Keratinocyte (primary cell): ENCODE data around the gene SP7. TPM values are rescaled to one million over a fixed set of nuclear protein-coding genes. Genes with fewer than 3 reads are reported as not detected.
"Not testable (repeated sequence)": the region's sequence is repeated elsewhere in the genome, so short reads cannot be mapped to it uniquely, and the experiment has no call there.

Source experiments
- DNase-seq: peaks from one replicate; pipeline ENCODE4 v3.0.0-alpha.2; 2011; ENCODE audit warnings: low read depth, missing footprints, low spot score
- FAIRE-seq: peaks from 2 replicates; lab custom pipeline; 2011; peaks lifted over from hg19 to GRCh38; lab: Jason Lieb, UNC
- H2AFZ ChIP-seq: 2 replicates; pipeline ENCODE4 v1.6.0; 2012; ENCODE audit warnings: low read length, control low read depth, inconsistent platforms; ENCODE audit not compliant: control insufficient read depth
- H3K27ac ChIP-seq: 2 replicates; pipeline ENCODE4 v1.5.1; 2011; ENCODE audit warnings: low read length; ENCODE audit not compliant: control insufficient read depth, insufficient read depth
- H3K27me3 ChIP-seq: 3 replicates; pipeline ENCODE4 v1.6.0; 2011; ENCODE audit warnings: low read length; ENCODE audit not compliant: control insufficient read depth, insufficient read depth; ENCODE audit errors: extremely low read depth
- H3K36me3 ChIP-seq, 2 experiments: 2 replicates in 1 of 2; 3 replicates in 1 of 2; pipeline ENCODE4 v1.5.1; 2011; ENCODE audit warnings: low read length in 2 of 2, mild to moderate bottlenecking in 1 of 2; ENCODE audit not compliant: control insufficient read depth in 2 of 2, insufficient read depth in 2 of 2; ENCODE audit errors: extremely low read depth in 1 of 2
- H3K4me1 ChIP-seq: 3 replicates; pipeline ENCODE4 v1.5.1; 2011; ENCODE audit warnings: low read length; ENCODE audit not compliant: control insufficient read depth, insufficient read depth; ENCODE audit errors: extremely low read depth
- H3K4me2 ChIP-seq: 3 replicates; pipeline ENCODE4 v1.6.0; 2011; ENCODE audit warnings: low read depth, low read length; ENCODE audit not compliant: control insufficient read depth, insufficient read depth; ENCODE audit errors: extremely low read depth
- H3K4me3 ChIP-seq, 3 experiments: fragments of 200-600 bp in 1 of 3; sonication (generic) in 1 of 3; 2 replicates in 2 of 3; 3 replicates in 1 of 3; pipeline ENCODE4 v1.5.1; 2011 to 2016; ENCODE audit warnings: low read length in 3 of 3, mild to moderate bottlenecking in 3 of 3, control low read depth in 2 of 3, inconsistent platforms in 1 of 3, low read depth in 1 of 3, mixed read lengths in 1 of 3, mixed run types in 1 of 3, moderate library complexity in 1 of 3; ENCODE audit not compliant: control insufficient read depth in 2 of 3, insufficient read depth in 2 of 3; ENCODE audit errors: extremely low read depth in 1 of 3
- H3K79me2 ChIP-seq: 2 replicates; pipeline ENCODE4 v1.6.0; 2012; ENCODE audit warnings: low read length; ENCODE audit not compliant: control insufficient read depth, insufficient read depth
- H3K9ac ChIP-seq: 3 replicates; pipeline ENCODE4 v1.6.0; 2011; ENCODE audit warnings: low read length; ENCODE audit not compliant: control insufficient read depth, insufficient read depth; ENCODE audit errors: extremely low read depth
- H3K9me1 ChIP-seq: 3 replicates; pipeline ENCODE4 v1.6.0; 2011; ENCODE audit warnings: low read length; ENCODE audit not compliant: control insufficient read depth, insufficient read depth; ENCODE audit errors: extremely low read depth
- H3K9me3 ChIP-seq: 2 replicates; pipeline ENCODE4 v1.5.1; 2012; ENCODE audit warnings: low read depth, low read length; ENCODE audit not compliant: control insufficient read depth
- H4K20me1 ChIP-seq: 3 replicates; pipeline ENCODE4 v1.6.0; 2011; ENCODE audit warnings: low read length; ENCODE audit not compliant: control insufficient read depth, insufficient read depth; ENCODE audit errors: extremely low read depth
- EZH2 ChIP-seq: IDR thresholded peaks from one replicate; pipeline ENCODE4 v1.6.1; 2012; ENCODE audit warnings: inconsistent platforms, mild to moderate bottlenecking, low read length, moderate library complexity
- dilution Hi-C: fragments of 300-500 bp; cut with MboI; formaldehyde crosslinking; loops from one replicate; pipeline ENCODE4 v1.7.0; 2020; ENCODE audit warnings: low sequenced_read_pairs; ENCODE audit not compliant: extremely low pct_ligation_motif_present
- polyA plus RNA-seq, 5 experiments: library from polyadenylated mRNA; depleted of rRNA in 3 of 5; stranded (reverse) in 3 of 5; stranded (forward) in 1 of 5; unstranded in 1 of 5; fragments of >200 nt; gene quantifications; 1 replicate in 1 of 5; 2 replicates in 3 of 5; 3 replicates in 1 of 5; pipeline versions ENCODE4 v1.2.1 to v1.2.3, GENCODE V29; 2011 to 2012; ENCODE audit warnings: missing spikeins in 2 of 5, low read depth in 1 of 5, low replicate concordance in 1 of 5
- TF ChIP-seq, protein P1 (sequence below), 3 experiments: IDR thresholded peaks in 1 of 3; conservative IDR thresholded peaks in 1 of 3; optimal IDR thresholded peaks in 1 of 3; 2 replicates in 2 of 3; 3 replicates in 1 of 3; pipeline versions ENCODE3 to v1.5.1; 2011; ENCODE audit warnings: low read length in 3 of 3, mild to moderate bottlenecking in 3 of 3, moderate library complexity in 2 of 3, control low read depth in 1 of 3, inconsistent platforms in 1 of 3; ENCODE audit not compliant: insufficient read depth in 2 of 3; ENCODE audit errors: extremely low read depth in 1 of 3

The SP7 gene
- polyA plus RNA-seq, 1 donor (not counting 4 experiments of a cell fraction or from before 2014, with no cell fraction given), result not detected

DNA sequence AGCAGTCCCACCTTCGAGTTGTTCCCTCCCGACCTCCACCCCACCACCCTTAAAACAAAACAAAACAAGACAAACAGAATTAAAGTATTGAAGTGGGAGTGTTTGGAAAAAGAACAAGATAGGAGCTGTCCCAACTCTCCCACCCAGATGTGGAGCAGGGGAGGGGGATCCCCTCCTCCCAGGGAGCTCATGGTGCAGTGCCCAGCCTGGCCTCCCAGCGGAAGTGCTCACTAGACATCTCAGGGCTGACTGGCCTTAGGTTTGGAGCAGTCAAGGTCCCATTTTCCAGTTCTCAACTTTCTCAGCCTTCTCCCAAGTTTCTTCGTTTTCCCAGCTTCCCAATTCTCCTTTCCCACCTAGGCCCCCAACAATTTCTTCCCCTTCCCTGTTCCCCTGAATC is 2.9 kb downstream of the SP7 start:
- TF ChIP-seq, protein P1, sequence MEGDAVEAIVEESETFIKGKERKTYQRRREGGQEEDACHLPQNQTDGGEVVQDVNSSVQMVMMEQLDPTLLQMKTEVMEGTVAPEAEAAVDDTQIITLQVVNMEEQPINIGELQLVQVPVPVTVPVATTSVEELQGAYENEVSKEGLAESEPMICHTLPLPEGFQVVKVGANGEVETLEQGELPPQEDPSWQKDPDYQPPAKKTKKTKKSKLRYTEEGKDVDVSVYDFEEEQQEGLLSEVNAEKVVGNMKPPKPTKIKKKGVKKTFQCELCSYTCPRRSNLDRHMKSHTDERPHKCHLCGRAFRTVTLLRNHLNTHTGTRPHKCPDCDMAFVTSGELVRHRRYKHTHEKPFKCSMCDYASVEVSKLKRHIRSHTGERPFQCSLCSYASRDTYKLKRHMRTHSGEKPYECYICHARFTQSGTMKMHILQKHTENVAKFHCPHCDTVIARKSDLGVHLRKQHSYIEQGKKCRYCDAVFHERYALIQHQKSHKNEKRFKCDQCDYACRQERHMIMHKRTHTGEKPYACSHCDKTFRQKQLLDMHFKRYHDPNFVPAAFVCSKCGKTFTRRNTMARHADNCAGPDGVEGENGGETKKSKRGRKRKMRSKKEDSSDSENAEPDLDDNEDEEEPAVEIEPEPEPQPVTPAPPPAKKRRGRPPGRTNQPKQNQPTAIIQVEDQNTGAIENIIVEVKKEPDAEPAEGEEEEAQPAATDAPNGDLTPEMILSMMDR (optimal IDR thresholded peaks at IDR 0.05 in 1 of 3, IDR thresholded peaks at IDR 0.05 in 1 of 3, conservative IDR thresholded peaks at IDR 0.05 in 1 of 3; ENCODE audit: extremely low read depth in 1 of 3, insufficient read depth in 2 of 3, low read length in 3 of 3), result no peak

DNA sequence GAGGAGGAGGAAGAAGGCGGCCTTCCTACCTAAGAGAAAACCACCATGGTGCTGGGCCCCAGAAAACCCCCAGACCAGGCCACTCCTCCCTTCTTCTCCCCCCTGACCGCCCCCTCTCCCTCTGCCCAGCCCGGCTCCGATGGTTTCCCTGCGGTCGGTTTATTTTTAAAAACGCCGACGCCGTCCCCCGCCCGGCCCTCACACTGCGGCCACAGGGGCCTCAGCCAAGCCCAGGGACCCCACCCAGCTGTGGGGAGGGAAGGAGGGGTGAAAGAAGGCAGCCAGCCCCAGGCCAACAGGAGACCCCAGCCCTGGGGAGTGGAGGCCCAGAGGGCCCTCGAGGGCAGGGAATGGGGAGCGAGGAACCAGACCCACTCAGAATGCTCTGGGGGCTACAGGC is 3.4 kb downstream of the SP7 start:
- Histone ChIP-seq H4K20me1 (no peaks in the 10 kb centered on the region), H3K4me3 (no peak overlapping the region), H2AFZ (no peak overlapping the region), H3K9ac (no peak overlapping the region), H3K79me2 (no peaks in the 10 kb centered on the region), H3K9me3 (no peaks in the 10 kb centered on the region), H3K27me3 (peaks cover 23% of the 10 kb centered on the region), H3K36me3 (no peaks in the 10 kb centered on the region), H3K27ac (no peak overlapping the region), H3K4me2 (no peak overlapping the region), H3K9me1 (no peaks in the 10 kb centered on the region), H3K4me1 (no peaks in the 10 kb centered on the region)
- dilution Hi-C loops, result no loop called here
- FAIRE-seq (no peak), DNase-seq (no peak)
- TF ChIP-seq EZH2, result no peak
- TF ChIP-seq, protein P1 (optimal IDR thresholded peaks at IDR 0.05 in 1 of 3, IDR thresholded peaks at IDR 0.05 in 1 of 3, conservative IDR thresholded peaks at IDR 0.05 in 1 of 3; ENCODE audit: extremely low read depth in 1 of 3, insufficient read depth in 2 of 3, low read length in 3 of 3), result no peak

More for the DNA sequence above, 2.9 kb downstream of the SP7 start:
- Histone ChIP-seq H2AFZ (no peak overlapping the region), H3K79me2 (no peaks in the 10 kb centered on the region), H3K27me3 (peaks cover 28% of the 10 kb centered on the region), H3K4me2 (no peak overlapping the region), H3K4me1 (no peaks in the 10 kb centered on the region), H4K20me1 (no peaks in the 10 kb centered on the region), H3K9ac (no peak overlapping the region), H3K9me1 (no peaks in the 10 kb centered on the region), H3K9me3 (no peaks in the 10 kb centered on the region), H3K4me3 (no peak overlapping the region), H3K27ac (no peak overlapping the region), H3K36me3 (no peaks in the 10 kb centered on the region)
- DNase-seq (no peak), FAIRE-seq (no peak)
- dilution Hi-C loops, result no loop called here

DNA sequence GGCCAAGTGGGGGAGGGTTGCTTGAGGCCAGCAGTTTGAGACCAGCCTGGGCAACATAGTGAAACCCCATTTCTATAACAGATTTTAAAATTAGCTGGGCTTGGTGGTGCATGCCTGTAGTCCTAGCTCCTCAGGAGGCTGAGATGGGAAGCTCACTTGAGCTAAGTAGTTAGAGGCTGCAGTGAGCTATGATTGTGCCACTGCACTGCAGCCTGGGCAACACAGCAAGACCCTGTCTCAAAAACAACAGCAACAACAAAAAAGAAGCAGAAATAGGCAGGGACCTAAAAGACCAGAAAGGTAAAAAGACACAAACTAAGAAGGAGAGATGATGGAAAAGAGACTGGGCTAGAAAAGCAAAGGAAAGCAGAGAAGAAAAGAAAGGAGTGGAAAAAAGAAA is 3.8 kb downstream of the SP7 start:
- H3K4me2 ChIP-seq, H3K9me1 ChIP-seq, dilution Hi-C loops, H3K27ac ChIP-seq, H4K20me1 ChIP-seq, FAIRE-seq, H3K4me1 ChIP-seq, DNase-seq, H3K9ac ChIP-seq, H3K9me3 ChIP-seq, H3K4me3 ChIP-seq, H3K36me3 ChIP-seq, H2AFZ ChIP-seq, H3K79me2 ChIP-seq: not testable (repeated sequence)
- peaks cover 20% of the 10 kb centered on the region for H3K27me3 ChIP-seq
